HT1080 (cell line): ENCODE measurements around the gene MRPS35. TPM values are rescaled to one million over a fixed set of nuclear protein-coding genes. Genes with fewer than 3 reads are reported as not detected.
"Not testable (repeated sequence)": the region's sequence is repeated elsewhere in the genome, so short reads cannot be mapped to it uniquely, and the experiment has no call there.

ENCODE experiments used
- DNase-seq: peaks from one replicate; pipeline ENCODE4 v3.0.0-alpha.2; 2015; ENCODE audit warnings: low read depth
- total RNA-seq: library from RNA; depleted of rRNA; stranded (reverse); fragments of >200 nt; shearing (Covaris generic); gene quantifications from 2 replicates; pipeline ENCODE4 v1.2.3, GENCODE V29; 2014

MRPS35 gene
- total RNA-seq, 1 experiment from 2014 or later: 88.6 TPM

DNA sequence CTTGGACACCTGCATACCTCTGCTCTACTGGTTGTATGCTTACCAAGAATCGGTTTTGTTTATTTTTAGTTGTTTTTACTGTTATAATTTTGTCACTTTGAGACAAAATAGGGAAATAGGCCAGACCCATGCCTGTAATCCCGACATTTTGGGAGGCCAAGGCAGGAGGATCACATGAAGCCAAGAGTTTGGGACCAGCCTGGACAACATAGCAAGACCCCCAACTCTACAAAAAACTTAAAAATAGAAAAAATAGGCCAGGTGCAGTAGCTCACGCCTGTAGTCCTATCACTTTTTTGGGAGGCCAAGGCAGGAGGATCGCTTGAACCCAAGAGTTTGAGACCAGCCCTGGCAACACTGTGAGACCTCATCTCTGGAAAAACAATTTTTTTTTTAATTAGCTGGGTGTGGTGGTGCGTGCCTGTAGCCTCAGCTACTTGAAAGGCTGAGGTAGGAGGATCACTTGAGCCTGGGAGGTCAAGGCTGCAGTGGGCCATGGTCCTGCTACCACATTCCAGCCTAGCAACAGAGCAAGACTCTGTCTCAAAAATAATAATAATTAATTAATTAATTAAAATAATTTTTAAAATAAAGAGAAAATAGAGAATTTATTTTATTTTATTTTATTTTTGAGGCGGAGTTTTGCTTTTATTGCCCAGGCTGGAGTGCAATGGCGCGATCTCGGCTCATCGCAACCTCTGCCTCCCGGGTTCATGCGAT is 1.3 kb upstream of the MRPS35 start:
- DNase-seq: no peak

DNA sequence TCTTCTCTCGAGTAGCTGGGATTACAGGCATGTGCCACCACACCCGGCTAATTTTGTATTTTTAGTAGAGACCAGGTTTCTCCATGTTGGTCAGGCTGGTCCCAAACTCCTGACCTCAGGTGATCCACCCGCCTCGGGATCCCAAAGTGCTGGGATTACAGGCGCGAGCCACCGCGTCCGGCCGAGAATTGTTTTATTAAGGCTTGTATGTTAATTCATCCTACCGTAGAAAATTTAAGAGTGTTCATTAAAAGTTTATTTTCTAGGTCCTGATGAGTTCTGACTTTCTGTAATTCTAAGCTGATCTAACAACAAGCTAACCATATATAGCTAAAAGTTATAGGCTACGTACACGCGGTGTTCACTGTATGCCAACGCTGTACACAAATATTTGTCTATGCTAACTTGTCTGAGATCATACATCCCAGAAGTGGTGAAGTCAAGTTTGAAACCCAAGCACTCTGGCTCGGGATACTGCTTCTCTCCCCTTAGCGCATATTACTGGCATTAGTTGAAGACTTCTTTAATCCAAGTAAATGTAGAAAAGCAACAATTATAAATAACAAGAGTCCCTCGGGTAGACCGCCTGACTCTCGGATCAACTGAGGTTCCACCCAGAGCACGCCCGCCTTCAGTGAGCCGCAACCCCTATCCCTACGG is 570 bp upstream of the MRPS35 start:
- DNase-seq: no peak

DNA sequence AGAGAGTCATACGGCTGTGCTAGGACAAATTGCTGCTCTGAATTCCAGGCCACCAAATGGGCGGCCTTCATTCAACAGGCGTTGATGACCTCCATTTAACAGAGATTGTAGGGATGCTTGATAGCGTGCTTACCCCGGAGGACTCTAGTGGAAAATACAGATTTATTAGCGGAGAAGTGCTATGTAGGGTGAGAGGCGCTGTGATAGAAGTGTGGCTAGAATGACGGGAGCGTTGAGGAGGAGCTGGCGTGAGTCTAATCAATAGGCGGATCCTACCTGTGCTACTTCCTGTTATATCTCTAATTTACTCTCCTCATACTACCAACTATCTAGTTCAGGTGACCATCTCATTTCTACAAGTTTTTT is 668 bp downstream of the MRPS35 start:
- no peak for DNase-seq

DNA sequence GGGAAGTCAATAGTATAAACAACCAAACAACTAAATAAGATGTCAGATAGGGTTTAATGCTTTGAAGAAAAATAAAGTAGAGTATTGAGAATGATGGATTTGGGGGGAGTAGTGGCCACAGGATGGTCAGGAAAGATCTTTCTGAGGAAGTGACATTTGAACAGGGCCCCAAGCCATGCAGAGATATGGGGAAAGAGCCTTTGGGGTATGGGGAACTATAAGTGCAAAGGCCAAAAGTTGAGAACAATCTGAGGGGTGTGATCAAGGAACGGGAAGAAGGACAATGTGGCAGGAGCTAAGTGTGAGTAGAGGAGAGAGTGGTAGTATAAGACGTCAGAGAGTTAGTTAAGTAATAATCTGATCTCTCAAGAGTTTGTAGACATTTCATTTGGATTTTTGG is 1.3 kb downstream of the MRPS35 start:
- DNase-seq: no peak

DNA sequence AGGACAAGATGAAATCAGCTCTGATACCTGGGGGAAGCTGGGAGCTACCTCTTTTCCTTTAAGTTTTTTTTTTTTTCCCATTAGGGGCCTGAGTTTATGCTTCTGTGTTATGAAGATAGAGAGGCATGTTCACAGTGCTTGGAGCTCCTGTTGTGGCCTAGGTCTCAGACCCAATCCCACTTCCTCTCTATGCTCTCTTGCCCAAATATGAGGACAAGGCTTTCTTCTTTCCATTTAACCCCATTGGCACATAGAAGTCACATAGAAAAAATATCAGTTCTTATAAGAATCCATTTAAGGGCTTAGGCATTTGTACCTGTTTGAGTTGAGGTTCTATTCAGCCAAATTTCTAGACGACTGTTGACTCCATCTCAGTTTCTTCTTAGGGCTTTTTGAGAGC is 12.6 kb downstream of the MRPS35 start:
- no peak for DNase-seq

DNA sequence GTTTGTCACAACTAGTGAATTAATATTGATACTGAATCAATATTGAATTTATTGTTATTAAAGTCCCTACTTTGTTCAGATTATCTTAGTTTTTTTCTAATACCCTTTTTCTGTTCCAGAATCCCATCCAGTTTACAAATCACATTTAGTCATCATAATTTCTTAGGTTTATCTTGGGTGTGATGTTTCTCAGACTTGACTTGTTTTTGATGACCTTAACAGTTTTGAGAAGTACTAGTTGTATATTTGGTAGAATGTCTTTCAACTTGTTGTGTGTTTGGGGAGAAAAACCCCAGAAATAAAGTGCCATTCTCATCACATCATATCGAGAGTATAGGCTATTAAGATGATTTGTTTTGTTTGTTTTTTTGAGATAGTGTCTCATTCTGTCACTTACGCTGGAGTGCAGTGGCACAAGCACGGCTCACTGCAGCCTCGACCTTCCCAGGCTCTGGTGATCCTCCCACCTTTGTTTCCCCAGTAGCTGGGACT is 19.5 kb downstream of the MRPS35 start:
- DNase-seq: no peak

DNA sequence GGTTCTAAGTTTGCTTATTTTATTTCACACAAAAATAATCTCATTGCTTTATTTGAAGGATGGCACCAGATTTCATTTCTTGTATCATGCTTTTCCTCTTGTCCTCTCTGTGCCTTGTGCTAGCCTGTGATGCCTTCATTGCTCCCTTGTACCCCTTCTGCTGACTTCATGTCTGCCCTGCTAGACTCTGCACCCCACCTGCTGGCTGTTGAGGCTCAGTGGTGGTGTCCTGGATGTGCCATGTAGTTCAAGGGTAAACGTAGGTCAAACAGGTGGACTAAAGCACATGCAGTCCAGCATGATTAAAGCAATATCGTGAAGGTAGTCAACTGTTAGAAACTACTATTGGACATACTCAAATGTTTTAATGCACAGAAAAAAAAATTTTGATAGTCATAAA is 21.6 kb downstream of the MRPS35 start:
- no peak for DNase-seq

DNA sequence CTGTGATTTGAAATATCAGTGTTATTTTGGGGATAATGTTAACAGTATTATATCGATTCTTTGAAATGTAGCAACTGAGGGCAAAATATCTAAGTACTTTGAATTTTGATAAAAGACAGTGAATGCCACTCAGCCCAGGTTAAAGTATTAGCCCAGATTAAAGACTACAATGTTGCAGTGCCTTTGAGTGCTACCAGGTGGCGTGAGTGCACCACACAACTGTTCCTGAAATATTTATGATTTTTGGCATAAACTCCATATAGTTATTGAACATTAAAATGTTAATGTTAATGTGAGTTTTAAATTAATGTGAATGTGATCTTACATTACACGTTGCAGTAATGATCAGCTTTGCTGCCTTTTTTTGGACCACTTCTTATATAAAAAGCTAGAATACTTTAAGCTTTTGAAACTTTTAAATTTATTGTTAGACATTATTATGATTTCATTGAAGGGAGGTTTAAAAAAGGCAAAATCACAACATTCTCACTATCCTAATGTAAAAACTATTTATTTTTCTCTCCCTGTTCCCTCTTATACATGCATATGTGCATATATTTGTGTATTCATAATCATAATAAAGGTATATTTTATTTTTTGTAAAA is 22.5 kb downstream of the MRPS35 start:
- DNase-seq: peak; percentile 13

DNA sequence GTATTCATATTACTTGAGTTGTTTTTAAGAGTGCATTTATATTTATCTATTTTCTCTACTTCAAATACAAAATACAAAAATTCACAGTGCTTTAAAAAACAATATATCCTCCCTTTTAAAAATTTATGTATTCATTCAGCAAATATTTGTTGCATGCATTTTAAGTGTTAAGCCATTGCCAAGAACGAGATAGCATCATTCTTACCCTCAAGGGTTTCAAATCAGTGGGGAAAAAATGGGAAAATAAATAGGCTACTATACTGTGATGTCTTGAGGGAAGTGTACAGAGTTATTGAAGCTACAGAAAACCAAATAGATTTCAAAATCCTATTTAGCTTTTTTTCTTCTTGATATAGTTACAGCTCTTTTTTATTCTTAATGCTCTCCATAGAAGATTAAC is 23.2 kb downstream of the MRPS35 start:
- DNase-seq: no peak

DNA sequence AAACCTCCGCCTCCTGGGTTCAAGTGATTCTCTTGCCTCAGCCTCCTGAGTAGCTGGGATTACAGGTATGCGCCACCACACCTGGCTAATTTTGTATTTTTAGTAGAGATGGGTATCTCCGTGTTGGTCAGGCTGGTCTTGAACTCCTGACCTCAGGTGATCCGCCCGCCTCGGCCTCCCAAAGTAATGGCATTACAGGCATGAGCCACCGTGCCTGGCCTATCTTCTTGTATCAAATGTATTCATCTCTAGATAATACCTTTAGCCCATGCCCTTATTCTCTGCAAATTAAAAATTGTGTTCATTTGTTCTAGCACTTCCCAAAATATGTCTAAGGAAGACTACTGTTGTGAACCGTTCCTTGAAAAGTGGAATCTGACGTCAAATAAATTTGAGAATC is 23.7 kb downstream of the MRPS35 start:
- not testable (repeated sequence) for DNase-seq

DNA sequence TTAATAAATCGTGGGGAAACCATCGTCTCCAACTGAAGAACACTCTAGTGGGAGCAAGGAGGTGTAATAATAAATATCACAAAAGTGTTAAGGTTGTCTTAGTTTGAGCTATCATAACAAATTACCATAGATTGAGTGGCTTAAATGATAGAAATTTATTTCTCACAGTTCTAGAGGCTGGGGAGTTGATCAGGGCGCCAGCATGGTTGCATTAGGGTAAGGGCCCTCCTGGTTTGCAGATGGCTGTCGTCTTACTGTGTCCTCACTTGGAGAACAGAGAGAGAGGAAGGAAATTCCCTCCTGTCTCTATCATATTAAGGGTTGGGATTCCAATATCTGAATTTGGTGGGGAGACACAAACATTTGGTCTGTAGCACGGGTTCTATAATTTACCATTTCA is 33.0 kb downstream of the MRPS35 start:
- no peak for DNase-seq

DNA sequence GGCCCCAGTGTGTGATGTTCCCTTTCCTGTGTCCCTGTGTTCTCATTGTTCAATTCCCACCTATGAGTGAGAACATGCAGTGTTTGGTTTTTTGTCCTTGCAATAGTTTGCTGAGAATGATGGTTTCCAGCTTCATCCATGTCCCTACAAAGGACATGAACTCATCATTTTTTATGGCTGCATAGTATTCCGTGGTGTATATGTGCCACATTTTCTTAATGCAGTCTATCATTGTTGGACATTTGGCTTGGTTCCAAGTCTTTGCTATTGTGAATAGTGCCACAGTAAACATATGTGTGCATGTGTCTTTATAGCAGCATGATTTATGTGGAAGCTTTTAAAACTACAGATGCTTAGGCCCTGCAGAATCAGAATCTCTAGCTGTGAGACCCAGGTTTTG is 35.1 kb downstream of the MRPS35 start:
- DNase-seq: not testable (repeated sequence)

DNA sequence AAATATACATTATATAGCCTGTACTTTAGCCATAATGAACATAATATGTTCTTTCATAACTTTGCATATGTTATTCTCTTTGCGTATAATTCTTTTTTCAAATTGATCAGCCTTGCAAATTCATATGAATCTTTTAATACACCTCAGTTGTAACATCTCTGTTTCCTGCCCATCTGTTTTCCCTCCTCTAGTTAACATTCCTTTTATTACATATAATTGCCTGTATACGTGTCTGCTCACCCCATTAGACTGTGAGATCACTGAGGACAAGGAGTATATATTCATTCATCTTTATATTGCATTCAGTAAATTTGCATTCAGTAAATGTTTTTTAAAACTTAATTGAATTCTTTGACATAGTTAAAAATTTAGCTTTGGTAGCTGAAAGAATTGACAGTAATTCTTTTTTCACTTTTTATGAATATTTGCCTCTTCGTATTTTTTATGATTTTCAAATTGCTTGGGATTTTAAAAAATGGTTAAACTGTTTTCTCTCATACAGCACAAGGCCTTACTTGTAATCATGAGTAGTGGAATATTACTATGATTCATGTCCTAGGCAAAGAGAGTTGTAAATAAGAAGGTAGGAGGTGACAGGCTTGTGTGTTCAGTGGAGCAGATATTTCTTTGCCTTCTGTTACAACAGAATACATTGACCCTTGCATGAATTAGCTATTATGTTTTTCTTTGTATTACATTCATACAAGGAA is 36.6 kb downstream of the MRPS35 start:
- no peak for DNase-seq

DNA sequence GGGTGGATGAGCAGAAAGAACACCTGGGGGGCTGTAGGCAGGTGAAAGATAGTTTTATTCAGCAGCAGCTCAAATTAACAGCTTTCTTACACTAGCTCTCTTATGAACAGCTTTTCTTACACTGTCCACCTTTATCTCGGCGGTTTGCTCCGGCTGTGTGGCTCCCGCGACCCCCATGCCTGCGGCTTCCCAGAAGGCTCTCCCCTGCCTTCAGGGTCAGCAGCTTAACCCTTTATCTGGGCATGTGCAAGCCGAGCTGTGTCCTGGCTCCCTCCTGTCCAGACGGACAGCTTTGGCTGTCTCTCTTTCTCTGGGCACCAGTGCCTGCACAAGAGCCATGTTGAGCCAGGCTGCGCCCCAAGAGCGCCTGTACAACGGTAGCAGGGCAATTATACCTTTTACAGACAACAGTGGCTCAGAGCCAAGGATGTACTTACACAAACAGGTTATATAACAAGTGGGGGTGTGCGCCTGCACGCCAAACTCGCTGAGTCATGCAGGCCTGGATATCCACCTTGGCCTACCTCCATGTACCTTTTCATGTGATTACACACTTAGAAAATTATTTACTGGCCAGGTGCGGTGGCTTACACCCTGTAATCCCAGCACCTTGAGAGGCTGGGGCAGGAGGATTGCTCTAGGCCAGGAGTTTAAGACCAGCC is 40.9 kb downstream of the MRPS35 start:
- no peak for DNase-seq

DNA sequence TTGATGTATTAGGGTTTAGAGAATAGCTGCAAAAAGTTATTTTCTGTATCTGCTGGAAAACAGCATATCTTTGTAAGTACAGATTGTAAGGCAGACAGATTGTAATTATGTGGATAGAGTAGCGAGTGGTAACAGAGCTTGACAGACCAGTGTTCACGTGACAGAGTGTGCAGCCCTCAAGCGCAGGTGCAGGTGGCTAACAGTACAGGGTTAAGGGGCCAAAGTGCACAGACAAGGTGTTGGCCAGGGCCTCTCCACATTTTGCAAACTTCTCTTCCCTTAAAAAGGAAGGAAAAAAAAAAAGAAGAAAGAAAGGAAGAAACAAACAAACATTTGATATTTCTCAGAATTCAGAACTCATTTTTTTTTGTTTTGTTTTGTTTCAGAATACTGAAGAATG is 44.2 kb downstream of the MRPS35 start:
- no peak for DNase-seq

DNA sequence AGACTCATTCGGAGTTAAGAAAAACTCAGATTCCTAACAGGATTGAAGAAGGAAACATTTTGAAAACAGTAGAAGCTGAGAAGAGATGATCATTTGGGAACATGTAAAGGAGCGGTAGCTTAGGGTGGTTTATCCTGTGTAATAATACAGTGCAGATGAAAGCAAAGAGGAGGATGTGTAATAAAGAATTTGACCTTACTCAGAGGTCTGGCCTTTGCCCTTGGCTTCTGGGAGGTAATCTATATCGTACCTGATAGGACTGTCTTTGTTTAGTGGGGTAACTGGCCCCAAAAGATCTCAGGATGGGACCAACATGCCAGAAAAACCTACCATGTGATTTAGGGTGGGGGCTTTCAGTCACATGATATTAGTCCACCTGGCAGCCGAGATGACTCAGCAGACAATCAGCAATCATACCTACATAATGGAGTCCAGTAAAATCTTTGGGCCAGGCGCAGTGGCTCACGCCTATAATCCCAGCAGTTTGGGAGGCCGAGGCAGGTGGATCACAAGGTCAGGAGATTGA is 46.1 kb downstream of the MRPS35 start:
- no peak for DNase-seq

DNA sequence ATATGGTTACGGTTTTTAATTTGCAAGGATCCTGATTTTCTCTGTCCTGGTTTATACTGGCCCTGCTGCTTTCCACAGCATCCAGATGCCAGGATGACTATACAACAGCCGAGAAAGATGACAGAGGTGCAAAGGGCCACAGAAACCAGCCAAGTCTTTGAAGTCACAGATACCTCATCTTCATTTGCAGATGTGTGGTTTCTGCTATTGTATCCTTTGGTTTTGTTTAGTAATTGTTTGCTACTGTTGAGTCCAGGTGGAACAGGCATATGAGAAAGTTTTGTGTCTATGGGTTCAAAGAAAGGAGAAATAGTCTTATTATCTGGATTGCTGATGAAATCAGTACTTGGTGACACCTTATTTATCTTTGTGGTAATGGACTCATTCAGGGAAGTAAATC is 52.1 kb downstream of the MRPS35 start:
- DNase-seq: no peak

DNA sequence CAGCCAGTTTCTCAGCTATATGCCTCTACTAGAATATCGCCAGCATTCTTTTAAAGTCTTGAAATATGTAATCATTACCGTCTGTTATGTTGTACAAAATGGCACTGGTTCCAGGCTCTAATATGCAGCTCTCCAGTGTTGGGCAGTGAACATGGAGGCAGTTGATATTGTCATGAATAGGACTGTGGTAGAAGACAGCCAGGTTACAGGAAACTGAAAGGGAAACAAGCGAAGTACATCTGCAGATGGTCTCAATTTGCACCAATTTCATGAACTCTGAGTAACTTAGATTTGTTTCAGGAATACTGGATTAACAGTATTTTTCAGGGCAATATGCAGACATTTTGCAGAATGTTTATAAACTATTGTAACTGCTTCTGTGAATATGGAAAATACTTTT is 56.0 kb downstream of the MRPS35 start:
- no peak for DNase-seq

DNA sequence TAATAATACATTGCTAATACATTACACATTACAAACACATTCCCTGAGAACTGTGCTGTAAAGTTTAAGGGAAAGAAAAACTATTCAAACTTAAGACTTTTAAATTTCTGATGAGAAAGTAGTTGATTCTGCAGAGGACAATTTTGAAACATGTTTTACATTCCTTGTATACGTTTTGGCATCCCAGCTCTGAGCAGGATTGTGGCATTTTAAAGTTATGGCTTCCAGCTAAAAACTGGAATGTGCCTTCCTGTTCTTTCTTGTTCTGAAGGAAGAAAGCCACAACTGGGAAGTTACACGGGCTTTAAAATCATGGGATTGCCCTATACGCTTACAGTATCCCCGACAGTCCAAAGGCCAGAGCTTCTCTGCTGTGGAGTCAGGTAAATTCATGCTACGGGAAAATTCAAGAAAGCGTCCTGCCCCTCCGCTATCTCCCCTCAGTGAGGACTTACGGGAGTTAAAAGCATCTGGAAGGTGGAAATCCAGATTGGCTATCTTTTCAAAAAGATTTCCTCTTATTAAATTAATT is 58.6 kb downstream of the MRPS35 start:
- no peak for DNase-seq

DNA sequence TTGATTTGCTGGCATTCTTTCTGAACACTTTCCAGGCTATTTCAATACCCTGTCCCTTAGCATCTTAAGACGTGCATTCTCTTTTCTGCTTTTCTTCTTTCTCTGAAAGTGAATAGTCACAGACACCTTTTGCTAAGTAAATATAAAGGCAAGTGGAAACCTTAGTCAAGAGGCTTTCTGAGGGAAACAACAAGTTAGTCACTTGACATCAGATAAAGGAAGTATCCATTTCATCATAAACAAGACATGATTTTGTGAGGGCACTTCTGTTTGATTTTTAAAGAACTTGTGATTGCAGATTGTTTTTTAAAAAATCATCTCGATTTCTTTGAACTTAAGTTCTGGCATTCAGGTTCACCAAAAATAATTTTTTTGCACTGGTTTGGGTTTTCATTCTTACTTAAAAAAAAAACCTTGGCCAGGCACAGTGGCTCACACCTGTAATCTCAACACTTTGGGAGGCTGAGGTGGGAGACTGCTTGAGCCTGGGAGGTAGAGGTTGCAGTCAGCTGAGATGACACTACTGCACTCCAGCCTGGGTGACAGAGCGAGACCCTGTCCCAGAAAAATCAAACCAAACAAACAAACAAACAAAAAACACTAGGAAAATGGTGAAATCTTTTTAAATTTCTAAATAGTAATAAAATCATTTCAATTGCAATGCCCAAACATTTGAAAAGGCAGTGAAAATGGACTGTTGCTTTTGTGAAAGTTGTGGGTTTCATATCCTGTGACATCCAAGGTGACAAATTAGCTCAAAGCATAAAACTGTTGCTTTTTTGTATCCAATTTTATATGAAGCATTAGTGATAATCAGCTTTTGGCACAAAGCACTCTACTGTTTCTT is 61.1 kb downstream of the MRPS35 start:
- DNase-seq: no peak
